ENCODE measurements around the gene SORBS1. TPM values are rescaled to one million over a fixed set of nuclear protein-coding genes. Genes with fewer than 3 reads are reported as not detected.

Gene SORBS1
- total RNA-seq, 4 donors from 2014 or later: 21.5 to 65.8 (median 30.1) TPM

- Histone ChIP-seq H3K27me3 (no peaks in the 10 kb centered on the region), H3K36me3 (no peaks in the 10 kb centered on the region), H3K4me3 (replicated peaks in 1 of 3) (no peak overlapping the region), H3K9me3 (no peaks in the 10 kb centered on the region), H3K4me1 (no peaks in the 10 kb centered on the region), H3K27ac (no peak overlapping the region)
- DNase-seq: no peak
- 83 to 90% methylated on average over 7 of the region's 7 CpGs for WGBS, 2 donors
- TF ChIP-seq POLR2A (IDR thresholded peaks at IDR 0.05) (no peak), CTCF (IDR thresholded peaks at IDR 0.05) (no peak)
- intact Hi-C loops (cut with DNase I): no loop called here
These were observed 123.5 kb downstream of the SORBS1 start for GRCh38 chr10:95437669-95438068.

GRCh38 chr10:95435548-95436279 lies 125.5 kb downstream of the SORBS1 start:
- H3K4me1 ChIP-seq: peaks cover 0 to 8% of the 10 kb centered on the region in 2 donors
- H3K36me3 ChIP-seq: no peaks in the 10 kb centered on the region
- intact Hi-C loops (cut with DNase I): no loop called here

GRCh38 chr10:95434583-95434982 lies 126.6 kb downstream of the SORBS1 start:
- intact Hi-C loops (cut with DNase I): no loop called here
- H3K27me3 ChIP-seq: no peaks in the 10 kb centered on the region
- no peak for DNase-seq
- no peaks in the 10 kb centered on the region for H3K36me3 ChIP-seq
- WGBS, 2 donors: 82 to 85% methylated on average over 9 of the region's 9 CpGs
- no peaks in the 10 kb centered on the region for H3K9me3 ChIP-seq
- H3K4me1 ChIP-seq: peaks cover 0 to 10% of the 10 kb centered on the region in 2 donors
- H3K27ac ChIP-seq: peak overlapping the region in 2 of 3 donors; percentile 24 to 67
- H3K4me3 ChIP-seq (replicated peaks in 1 of 3): no peak overlapping the region
- TF ChIP-seq CTCF (IDR thresholded peaks at IDR 0.05): no peak
- no peak for TF ChIP-seq POLR2A (IDR thresholded peaks at IDR 0.05)

More at GRCh38 chr10:95435548-95436279, 125.5 kb downstream of the SORBS1 start:
- Histone ChIP-seq H3K27me3 (no peaks in the 10 kb centered on the region), H3K9me3 (no peaks in the 10 kb centered on the region), H3K27ac (peak overlapping the region in 1 of 3 donors; percentile 67), H3K4me3 (replicated peaks in 1 of 3) (no peak overlapping the region)
- TF ChIP-seq POLR2A (IDR thresholded peaks at IDR 0.05): no peak
- TF ChIP-seq CTCF (IDR thresholded peaks at IDR 0.05): no peak
- no peak for DNase-seq
- WGBS, 2 donors: 87 to 90% methylated on average over 11 to 13 of the region's 13 CpGs

- H3K4me3 ChIP-seq (replicated peaks in 1 of 3): no peak overlapping the region
- intact Hi-C loops (cut with DNase I): loop anchor here (2.0 kb wide), 1 partner anchor 169 kb away; no protein-coding TSS in a partner anchor
- no peaks in the 10 kb centered on the region for H3K27me3 ChIP-seq
- WGBS, 2 donors: 74 to 75% methylated on average over 4 of the region's 4 CpGs
- H3K36me3 ChIP-seq: no peaks in the 10 kb centered on the region
- TF ChIP-seq POLR2A (IDR thresholded peaks at IDR 0.05) (no peak), CTCF (IDR thresholded peaks at IDR 0.05) (no peak)
- peaks cover 0 to 13% of the 10 kb centered on the region in 2 donors for H3K4me1 ChIP-seq
- no peaks in the 10 kb centered on the region for H3K9me3 ChIP-seq
- no peak for DNase-seq
- H3K27ac ChIP-seq: no peak overlapping the region
These were observed 129.2 kb downstream of the SORBS1 start for GRCh38 chr10:95431900-95432342.
